ENCODE data around the gene PSMC3. TPM values are rescaled to one million over a fixed set of nuclear protein-coding genes. Genes with fewer than 3 reads are reported as not detected.
A peak's percentile ranks its signal among the peaks of the same experiment; 100 is the strongest.

Gene PSMC3
- total RNA-seq, 1 experiment from 2014 or later = 181 TPM

GRCh38 chr11:47425611-47426010 lies 628 bp downstream of the PSMC3 start:
- BruUV-seq (replicated peaks) = TSS peak; percentile 90
- no peak for ATAC-seq
- intact Hi-C loops (cut with micrococcal nuclease; ENCODE audit: unreplicated experiment) = no loop called here
- in situ Hi-C loops (cut with HindIII; ENCODE audit: low pct_unique_long_range_greater_than_20kb, low sequenced_read_pairs) = no loop called here
- H3K27ac ChIP-seq (ENCODE audit: low read length) = peak overlapping the region; percentile 92
- H3K9me3 ChIP-seq (ENCODE audit: control insufficient read depth, insufficient read depth, low read depth, low read length) = no peaks in the 10 kb centered on the region
- POLR2A ChIA-PET = no interaction called here
- peaks cover 8% of the 10 kb centered on the region for H3K4me1 ChIP-seq (ENCODE audit: control insufficient read depth, insufficient read depth, low read length)
- no peak for DNase-seq (ENCODE audit: low read depth, low spot score)
- peak overlapping the region; percentile 79 to 93 for H3K4me3 ChIP-seq (ENCODE audit: low read depth in 2 of 2, low read length in 2 of 2)
- H3K27me3 ChIP-seq (ENCODE audit: control insufficient read depth, insufficient read depth, low read length) = no peaks in the 10 kb centered on the region
- CTCF ChIA-PET = no interaction called here
- TF ChIP-seq REST (IDR thresholded peaks at IDR 0.05; ENCODE audit: insufficient read depth in 1 of 2, low read depth in 2 of 2, low read length in 1 of 2) (no peak), TCF7L2 (IDR thresholded peaks at IDR 0.05; ENCODE audit: low read depth, low read length) (no peak), SIN3A (IDR thresholded peaks at IDR 0.05; ENCODE audit: borderline replicate concordance, insufficient read depth, low read depth, low read length) (no peak)
- TF ChIP-seq, protein P1, sequence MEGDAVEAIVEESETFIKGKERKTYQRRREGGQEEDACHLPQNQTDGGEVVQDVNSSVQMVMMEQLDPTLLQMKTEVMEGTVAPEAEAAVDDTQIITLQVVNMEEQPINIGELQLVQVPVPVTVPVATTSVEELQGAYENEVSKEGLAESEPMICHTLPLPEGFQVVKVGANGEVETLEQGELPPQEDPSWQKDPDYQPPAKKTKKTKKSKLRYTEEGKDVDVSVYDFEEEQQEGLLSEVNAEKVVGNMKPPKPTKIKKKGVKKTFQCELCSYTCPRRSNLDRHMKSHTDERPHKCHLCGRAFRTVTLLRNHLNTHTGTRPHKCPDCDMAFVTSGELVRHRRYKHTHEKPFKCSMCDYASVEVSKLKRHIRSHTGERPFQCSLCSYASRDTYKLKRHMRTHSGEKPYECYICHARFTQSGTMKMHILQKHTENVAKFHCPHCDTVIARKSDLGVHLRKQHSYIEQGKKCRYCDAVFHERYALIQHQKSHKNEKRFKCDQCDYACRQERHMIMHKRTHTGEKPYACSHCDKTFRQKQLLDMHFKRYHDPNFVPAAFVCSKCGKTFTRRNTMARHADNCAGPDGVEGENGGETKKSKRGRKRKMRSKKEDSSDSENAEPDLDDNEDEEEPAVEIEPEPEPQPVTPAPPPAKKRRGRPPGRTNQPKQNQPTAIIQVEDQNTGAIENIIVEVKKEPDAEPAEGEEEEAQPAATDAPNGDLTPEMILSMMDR (IDR thresholded peaks at IDR 0.05) = no peak
- peaks cover 23% of the 10 kb centered on the region for H3K36me3 ChIP-seq (ENCODE audit: control insufficient read depth, insufficient read depth, low read length)

DNA sequence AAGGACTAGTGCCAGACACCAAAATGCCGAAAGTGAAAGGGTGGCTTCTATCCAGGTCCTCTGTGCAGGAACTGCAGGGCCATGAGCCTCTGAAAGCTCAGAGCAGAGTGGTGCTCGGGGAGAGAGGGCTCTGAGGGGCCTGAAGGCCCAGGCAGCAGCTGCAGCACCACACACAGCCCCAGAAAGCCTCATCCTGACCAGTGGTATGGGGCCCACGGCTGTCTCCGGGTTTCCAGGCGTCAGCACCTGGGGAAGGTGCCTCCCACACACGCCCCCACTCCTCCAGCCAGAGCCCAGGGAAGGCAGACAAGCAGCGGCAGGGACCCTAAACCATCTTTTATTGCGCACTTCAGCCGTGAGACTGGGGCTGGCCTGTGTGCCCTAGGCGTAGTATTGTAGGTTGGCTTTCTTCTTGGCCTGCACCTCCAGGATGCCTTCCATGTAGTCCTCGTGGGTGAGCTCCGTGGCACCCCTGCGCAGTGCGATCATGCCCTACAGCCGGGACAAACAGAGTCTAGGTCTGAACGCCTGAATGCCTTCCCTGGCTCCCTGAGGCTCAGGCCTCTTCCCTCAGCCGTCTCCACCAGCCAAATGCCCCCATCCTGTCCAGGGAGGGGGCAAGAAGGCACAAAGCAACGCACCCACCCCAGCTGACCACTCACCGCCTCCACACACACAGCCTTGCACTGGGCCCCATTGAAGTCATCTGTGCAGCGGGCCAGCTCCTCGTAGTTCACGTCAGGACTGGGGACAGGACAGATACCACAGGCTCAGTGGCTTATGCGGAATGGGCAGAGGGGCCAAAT lies 7.6 kb downstream of the PSMC3 start:
- TF ChIP-seq POLR2AphosphoS5 (IDR thresholded peaks at IDR 0.05; ENCODE audit: low read depth, low read length) = peak; percentile 21; the same call in 1 of the 2 replicates
- TF ChIP-seq SIN3A (IDR thresholded peaks at IDR 0.05; ENCODE audit: borderline replicate concordance, insufficient read depth, low read depth, low read length) = no peak
- BruUV-seq (replicated peaks) = TSS peak; percentile 16
- POLR2A ChIA-PET = interaction anchor here (0.6 kb wide), 1 partner anchor 57 kb away, joined by 10 read pairs; no protein-coding TSS in a partner anchor
- H3K4me1 ChIP-seq (ENCODE audit: control insufficient read depth, insufficient read depth, low read length) = peaks cover 26% of the 10 kb centered on the region
- peaks cover 5% of the 10 kb centered on the region; the same call in 1 of the 2 replicates for H3K36me3 ChIP-seq (ENCODE audit: control insufficient read depth, insufficient read depth, low read length)
- no peak overlapping the region for H3K4me3 ChIP-seq (ENCODE audit: low read depth in 2 of 2, low read length in 2 of 2)
- no peaks in the 10 kb centered on the region for H3K27me3 ChIP-seq (ENCODE audit: control insufficient read depth, insufficient read depth, low read length)
- H3K27ac ChIP-seq (ENCODE audit: low read length) = no peak overlapping the region
- CTCF ChIA-PET = no interaction called here
- DNase-seq (ENCODE audit: low read depth, low spot score) = no peak
- in situ Hi-C loops (cut with HindIII; ENCODE audit: low pct_unique_long_range_greater_than_20kb, low sequenced_read_pairs) = no loop called here
- no peaks in the 10 kb centered on the region for H3K9me3 ChIP-seq (ENCODE audit: control insufficient read depth, insufficient read depth, low read depth, low read length)
- intact Hi-C loops (cut with micrococcal nuclease; ENCODE audit: unreplicated experiment) = no loop called here
- ATAC-seq = 0 out of 2 replicates have a peak, but pooled peaks have one; percentile 17

GRCh38 chr11:47417712-47418111 lies 8.5 kb downstream of the PSMC3 start:
- no peak for TF ChIP-seq SIN3A (IDR thresholded peaks at IDR 0.05; ENCODE audit: borderline replicate concordance, insufficient read depth, low read depth, low read length)
- TF ChIP-seq, protein P1 (IDR thresholded peaks at IDR 0.05) = no peak
- no peak for TF ChIP-seq TCF7L2 (IDR thresholded peaks at IDR 0.05; ENCODE audit: low read depth, low read length)
- TF ChIP-seq POLR2AphosphoS5 (IDR thresholded peaks at IDR 0.05; ENCODE audit: low read depth, low read length) = no peak; the same call in 1 of the 2 replicates
- TF ChIP-seq REST (IDR thresholded peaks at IDR 0.05; ENCODE audit: insufficient read depth in 1 of 2, low read depth in 2 of 2, low read length in 1 of 2) = no peak
- POLR2A ChIA-PET = no interaction called here
- H3K36me3 ChIP-seq (ENCODE audit: control insufficient read depth, insufficient read depth, low read length) = peaks cover 4% of the 10 kb centered on the region; the same call in 1 of the 2 replicates

More at GRCh38 chr11:47417712-47418111, 8.5 kb downstream of the PSMC3 start:
- Histone ChIP-seq H3K9me3 (ENCODE audit: control insufficient read depth, insufficient read depth, low read depth, low read length) (no peaks in the 10 kb centered on the region), H3K27ac (ENCODE audit: low read length) (no peak overlapping the region), H3K4me3 (ENCODE audit: low read depth in 2 of 2, low read length in 2 of 2) (no peak overlapping the region), H3K27me3 (ENCODE audit: control insufficient read depth, insufficient read depth, low read length) (no peaks in the 10 kb centered on the region), H3K4me1 (ENCODE audit: control insufficient read depth, insufficient read depth, low read length) (peaks cover 26% of the 10 kb centered on the region)
- no TSS peak for BruUV-seq (replicated peaks)
- DNase-seq (ENCODE audit: low read depth, low spot score) (no peak), ATAC-seq (no peak)
- intact Hi-C loops (cut with micrococcal nuclease; ENCODE audit: unreplicated experiment) = no loop called here
- CTCF ChIA-PET = no interaction called here
- in situ Hi-C loops (cut with HindIII; ENCODE audit: low pct_unique_long_range_greater_than_20kb, low sequenced_read_pairs) = no loop called here
